Body of pancreas (tissue), 4 donors: ENCODE measurements around the gene TMEM151B.
"Not testable (repeated sequence)": the region's sequence is repeated elsewhere in the genome, so short reads cannot be mapped to it uniquely, and the experiment has no call there.

Source experiments
- CTCF ChIP-seq, 7 experiments: fragments of 450-650 bp in 4 of 7; fragments of 200-600 bp in 3 of 7; sonication (generic) in 3 of 7; IDR thresholded peaks; one replicate each; pipeline ENCODE4 v1.5.1; 2016 to 2019; ENCODE audit warnings: antibody characterized with exemption in 7 of 7
- POLR2A ChIP-seq, 3 donors: fragments of 450-650 bp; IDR thresholded peaks; one replicate each; pipeline ENCODE4 v1.6.1; 2016; ENCODE audit warnings: antibody characterized with exemption in 3 of 3, mild to moderate bottlenecking in 2 of 3

- not testable (repeated sequence) for TF ChIP-seq CTCF, POLR2A (IDR thresholded peaks at IDR 0.05)
These were observed 38.8 kb upstream of the TMEM151B start for GRCh38 chr6:44231426-44231825.
